HG03520 (cell line): ENCODE data around the gene RPGRIP1.
"Not testable (repeated sequence)": the region's sequence is repeated elsewhere in the genome, so short reads cannot be mapped to it uniquely, and the experiment has no call there.

ENCODE experiments used
- ATAC-seq: cut with Tn5 transposase; IDR thresholded peaks from one replicate; pipeline ENCODE4 v1.9.1; 2021; ENCODE audit warnings: mild to moderate bottlenecking, moderate library complexity; ENCODE audit not compliant: unreplicated experiment

Gene RPGRIP1

DNA sequence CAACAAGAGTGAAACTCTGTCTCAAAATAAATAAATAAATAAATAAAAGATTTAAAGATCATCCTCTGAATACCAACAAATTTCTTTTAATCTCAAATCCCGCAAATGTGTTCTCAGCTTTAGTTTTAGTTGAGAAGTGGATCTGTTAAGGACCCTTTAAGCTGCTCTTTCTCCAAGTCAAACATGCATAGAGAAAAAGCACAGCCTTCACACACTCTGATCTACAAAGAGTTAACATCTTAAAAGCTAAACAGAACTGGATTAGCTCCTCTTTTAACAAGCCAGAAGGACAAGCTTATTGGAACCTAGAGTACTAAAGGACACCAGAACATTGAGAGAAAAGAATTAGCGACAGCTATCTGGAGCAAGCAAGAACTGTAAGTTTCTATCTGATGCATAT is at the start of gene RPGRIP1:
RPGRIP1 (plus strand) TSS at position 301 of the 400 bp plus-strand sequence. CDS start 7,894 bp downstream, outside the sequence.
- ATAC-seq = no peak

DNA sequence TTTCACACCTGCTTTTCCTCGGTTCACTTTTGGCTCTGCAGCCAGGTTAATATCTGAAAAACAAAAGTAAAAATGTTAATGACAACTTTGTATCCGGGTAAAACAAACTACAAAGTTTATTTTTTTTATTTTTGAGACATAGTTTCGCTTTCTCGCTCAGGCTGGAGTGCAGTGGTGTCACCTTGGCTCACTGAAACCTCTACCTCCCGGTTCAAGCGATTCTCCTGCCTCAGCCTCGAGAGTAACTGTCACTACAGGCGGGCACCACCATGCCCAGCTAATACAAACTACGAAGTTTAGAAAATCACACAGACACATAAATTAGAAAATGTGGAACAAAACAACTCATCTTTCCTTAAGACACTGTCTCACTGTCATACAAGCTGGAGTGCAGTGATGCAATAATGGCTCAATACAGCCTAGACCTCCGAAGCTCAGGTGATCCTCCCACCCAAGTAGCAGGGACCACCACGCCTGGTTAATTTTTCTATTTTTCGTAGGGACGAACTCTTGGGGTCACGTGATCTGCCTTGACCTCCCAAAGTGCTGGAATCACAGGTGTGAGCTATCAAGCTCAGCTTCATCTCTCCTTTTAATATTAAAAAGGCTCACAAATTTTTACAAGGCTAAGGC is 48.7 kb upstream of the RPGRIP1 start:
- no peak for ATAC-seq

DNA sequence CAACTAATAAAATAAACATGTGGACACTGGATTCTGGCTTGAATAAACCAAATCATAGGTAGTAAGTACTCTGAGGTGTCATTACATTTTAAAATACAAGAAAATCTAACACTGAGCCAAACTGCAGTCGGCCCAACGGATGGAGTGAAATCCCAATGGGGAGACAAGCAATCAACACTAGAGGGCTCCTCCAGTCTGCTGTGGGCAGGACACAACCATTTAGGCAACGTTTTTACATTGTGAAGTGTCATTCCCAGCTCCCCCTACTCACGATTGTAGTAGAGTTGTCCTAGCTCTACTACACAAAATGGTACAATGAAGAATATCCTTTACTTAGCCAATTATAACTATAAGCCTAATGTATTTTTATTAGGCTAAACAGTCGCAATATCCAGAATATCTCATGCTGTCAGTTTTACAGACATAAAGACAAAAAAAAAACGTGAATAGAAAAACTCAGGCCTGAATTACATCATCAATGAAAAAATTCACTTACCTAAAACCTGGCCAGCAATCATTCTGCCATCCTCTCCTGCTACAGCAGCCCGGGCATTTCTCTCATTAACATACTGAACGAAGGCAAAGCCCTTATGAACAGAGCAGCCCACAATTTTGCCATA is 46.3 kb upstream of the RPGRIP1 start:
- no peak for ATAC-seq

DNA sequence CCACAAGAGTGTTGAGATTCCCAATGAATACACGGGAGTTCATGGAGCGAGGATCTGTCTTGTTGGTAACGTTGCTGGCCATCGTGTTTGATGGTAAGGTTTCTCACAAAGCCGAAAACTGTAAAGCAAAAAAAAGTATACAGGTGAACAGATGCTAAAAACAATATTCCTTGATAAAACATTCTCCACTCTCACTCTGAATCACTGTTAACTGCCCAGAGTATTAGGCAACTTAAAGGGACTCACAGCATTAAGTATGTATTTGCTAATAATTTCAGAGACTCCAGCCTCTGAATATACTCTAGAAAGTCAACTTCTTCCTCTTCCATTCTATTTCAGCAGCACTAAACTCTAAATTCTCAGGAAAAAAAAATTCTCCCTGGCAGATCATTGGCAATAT is 45.8 kb upstream of the RPGRIP1 start:
- no peak for ATAC-seq

DNA sequence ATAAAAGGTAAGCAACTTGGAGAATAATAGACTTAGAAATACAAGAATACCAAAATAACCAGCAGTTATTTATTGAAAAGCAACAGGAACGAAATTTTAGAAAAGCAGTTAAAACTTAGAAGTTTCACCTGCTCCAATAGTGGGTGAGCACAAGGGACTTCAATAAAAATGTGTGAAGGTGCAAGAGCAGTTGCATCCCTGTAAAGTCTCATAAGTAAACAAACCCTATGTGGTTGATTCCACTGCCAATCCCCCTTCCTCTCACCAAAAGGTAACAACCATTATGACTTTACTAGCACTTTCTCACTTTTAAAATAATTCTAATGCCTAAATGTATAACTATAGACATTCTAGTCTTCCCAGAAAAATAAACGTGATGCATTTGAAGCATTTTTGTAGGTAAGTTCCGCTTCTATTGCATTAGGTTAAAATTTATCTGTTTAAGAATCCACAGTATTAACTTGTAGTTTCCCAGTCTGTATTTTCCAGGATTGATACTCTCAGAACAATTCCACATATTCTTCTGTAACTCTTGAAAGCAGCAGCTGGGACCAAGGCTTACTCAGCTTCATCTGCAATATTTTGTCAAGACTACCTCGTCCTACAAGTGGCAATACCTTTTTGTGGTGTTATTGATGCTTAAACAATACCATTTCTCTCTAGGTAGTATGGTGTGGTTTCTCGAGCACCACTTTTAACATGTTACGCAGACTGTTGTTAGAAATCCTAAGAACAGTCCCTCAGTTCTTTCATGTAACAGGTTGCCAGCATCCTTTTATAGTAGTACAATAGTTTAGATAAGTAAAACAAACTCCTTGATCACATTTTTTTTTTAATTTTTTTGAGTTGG is 42.7 kb upstream of the RPGRIP1 start:
- ATAC-seq = no peak

DNA sequence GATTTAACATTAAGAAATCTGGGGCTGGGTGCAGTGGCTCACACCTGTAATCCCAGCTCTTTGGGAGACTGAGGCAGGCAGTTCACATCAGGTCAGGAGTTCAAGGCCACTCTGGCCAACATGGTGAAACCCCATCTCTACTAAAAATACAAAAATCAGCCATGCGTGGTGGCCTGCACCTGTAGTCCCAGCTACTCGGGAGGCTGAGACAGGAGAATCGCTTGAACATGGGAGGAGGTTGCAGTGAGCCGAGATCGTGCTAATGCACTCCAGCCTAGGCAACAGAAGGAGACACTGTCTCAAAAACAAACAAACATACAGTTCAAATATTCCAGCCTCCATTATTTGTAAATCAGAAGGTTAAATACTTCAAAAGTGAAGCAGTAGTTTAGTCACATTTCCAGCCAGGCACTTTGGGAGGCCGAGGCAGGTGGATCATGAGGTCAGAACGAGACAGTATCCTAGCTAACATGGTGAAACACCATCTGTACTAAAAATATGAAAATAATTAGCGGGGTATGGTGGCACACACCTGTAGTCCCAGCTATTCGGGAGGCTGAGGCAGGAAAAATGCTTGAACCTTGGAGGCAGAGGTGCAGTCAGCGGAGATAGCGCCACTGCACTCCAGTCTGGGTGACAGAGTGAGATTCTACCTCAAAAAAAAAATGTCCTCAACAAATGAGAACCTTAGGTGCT is 40.9 kb upstream of the RPGRIP1 start:
- no peak for ATAC-seq

DNA sequence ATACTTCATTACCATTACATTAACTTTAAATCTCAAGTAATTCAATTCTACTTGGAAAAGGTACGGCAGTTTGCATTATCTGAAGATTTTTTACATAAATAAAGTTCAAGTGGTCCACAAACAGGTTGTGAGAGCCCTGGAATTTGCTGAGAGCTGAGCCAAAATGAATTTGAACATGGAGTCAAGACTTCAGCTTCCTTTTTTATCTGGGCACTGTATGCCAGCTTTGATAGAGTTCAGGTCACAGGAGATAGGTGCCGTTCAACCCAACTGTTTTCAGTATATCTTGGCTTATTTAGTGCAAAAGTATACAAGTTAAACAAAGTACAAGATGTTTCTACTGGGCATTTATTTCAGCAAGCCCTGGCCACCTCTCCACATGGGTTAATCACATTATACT is 39.5 kb upstream of the RPGRIP1 start:
- no peak for ATAC-seq

DNA sequence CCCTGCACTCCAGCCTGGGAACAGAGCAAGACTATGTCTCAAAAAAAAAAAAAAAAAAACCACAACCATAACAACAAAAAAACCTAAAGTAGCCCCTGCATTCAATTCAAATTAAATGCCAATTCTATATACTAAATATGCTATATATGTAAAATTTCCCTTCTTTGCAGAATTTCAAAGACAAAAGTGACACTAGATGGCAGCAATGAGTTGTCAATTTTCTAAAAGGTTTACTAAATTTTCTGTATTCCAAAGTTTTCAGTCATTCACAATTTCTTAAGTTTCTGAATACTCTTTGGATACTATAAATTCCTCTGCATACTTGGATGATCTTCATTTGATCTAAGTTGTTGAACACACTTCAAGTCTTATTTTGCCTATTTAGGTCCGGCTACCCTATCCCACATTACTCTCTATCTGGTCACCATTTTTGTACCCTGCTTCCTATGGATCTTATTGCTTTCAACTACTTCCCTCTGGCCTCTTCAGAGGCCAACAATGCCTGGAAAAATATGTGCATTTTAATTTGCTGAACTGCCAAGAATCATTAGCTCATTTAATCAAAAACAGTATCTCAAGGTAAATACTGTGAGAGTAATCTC is 38.6 kb upstream of the RPGRIP1 start:
- ATAC-seq = no peak

DNA sequence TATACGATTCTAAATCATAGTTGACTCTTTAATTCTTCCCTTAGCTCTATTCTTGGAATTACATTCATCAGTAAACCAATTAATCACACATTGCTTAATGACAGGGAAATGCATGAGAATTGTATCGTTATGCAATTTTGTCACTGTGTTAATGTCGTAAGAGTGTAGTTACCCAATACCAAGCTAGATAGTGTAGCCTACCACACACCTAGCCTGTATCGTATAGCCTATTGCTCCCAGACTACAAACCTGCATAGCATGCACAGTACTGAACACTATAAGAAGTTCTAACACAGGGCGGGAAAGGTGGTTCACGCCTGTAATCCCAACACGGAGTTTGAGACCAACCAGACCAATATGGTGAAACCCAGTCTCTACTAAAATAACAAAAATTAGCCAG is 35.3 kb upstream of the RPGRIP1 start:
- no peak for ATAC-seq

DNA sequence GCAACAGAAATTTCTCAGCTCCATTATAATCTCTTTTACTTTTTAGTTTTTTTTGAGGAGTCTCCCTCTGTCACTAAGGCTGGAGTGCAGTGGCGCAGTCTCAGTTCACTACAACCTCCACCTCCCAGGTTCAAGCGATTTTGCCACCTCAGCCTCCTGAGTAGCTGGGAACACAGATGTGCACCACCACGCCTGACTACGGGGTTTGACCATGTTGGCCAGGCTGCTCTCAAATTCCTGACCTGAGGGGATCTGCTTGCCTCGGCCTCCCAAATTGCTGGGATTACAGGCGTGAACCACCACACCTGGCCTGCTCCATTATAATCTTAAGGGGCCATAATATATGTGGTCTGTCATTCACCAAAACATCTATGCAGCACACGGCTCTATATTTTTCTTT is 34.1 kb upstream of the RPGRIP1 start:
- ATAC-seq = no peak

DNA sequence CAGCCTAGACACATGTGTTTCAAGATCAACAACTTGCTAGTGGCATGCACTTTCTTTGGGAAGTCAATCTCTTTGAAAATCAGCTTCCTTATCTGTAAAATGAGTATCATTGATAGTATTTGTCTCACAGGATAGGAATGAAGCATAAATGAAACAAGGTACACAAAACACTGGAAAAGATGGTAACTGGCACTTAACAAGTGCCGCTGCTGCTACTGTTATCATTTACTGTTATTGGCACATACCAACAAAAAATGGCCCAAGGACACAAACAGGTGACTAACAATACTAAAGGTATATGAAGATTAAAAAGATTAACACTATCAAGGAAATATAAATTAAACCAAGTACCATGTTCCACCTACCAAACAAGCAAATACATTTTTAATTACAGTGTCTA is 31.5 kb upstream of the RPGRIP1 start:
- ATAC-seq = no peak

DNA sequence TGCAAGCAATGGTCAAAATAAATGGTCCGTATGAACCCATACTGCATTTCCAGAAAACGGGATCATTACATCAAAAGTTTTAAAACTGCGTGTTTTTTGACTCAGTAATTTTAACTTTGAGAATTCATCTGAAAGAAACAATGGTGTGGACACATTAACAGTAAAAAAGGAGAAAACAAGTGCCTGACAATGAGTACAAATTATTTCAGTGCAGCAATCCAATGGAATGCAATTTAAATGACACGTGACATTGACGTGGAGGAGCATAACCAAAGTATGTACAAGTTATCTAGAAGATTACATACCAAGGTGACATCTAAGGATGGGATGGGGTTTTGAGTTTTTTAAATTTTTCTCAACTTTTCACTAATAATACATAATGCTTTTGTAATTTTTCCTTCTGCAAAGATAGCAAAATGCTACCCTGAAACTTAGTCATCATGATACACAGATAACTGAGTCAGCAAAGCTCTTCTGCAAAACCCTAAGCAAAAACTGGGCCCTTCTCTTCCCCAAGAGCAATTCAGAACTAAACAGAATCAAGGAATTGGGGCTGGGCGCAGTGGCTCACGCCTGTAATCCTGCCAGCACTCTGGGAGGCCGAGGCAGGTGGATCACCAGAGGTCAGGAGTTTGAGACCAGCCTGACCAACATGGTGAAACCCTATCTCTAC is 31.0 kb upstream of the RPGRIP1 start:
- no peak for ATAC-seq

DNA sequence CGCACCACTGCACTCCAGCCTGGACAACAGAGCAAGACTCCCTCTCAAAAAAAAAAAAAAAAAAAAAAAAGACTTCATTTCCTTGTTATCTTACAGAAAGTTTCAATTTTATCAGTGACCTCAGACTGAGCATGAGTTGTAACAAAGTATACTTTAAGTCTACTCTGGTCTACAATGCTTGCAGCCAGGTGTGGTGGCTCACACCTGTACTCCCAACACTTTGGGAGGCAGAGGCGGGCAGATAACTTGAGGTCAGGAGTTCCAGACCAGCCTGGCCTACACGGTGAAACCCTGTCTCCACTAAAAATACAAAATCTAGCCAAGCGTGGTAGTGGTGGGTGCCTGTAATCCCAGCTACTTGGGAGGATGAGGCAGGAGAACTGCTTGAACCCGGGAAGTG is 28.7 kb upstream of the RPGRIP1 start:
- ATAC-seq = no peak

DNA sequence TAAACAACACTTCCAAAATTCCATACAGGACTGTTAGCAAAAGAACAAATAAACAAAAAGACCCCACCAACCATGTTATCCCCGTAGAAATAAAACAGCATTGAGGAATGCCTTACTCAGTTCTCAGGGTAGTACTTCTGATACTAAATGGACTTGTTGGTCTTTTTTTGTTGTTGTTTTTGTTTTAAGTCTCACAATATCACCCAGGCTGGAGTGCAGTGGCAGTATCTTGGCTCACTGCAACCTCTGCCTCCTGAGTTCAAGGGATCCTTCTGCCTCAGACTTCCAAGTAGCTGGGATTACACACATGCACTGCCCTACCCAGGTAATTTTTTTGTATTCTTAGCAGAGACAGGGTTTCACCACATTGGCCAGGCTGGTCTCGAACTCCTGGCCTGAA is 27.7 kb upstream of the RPGRIP1 start:
- no peak for ATAC-seq

DNA sequence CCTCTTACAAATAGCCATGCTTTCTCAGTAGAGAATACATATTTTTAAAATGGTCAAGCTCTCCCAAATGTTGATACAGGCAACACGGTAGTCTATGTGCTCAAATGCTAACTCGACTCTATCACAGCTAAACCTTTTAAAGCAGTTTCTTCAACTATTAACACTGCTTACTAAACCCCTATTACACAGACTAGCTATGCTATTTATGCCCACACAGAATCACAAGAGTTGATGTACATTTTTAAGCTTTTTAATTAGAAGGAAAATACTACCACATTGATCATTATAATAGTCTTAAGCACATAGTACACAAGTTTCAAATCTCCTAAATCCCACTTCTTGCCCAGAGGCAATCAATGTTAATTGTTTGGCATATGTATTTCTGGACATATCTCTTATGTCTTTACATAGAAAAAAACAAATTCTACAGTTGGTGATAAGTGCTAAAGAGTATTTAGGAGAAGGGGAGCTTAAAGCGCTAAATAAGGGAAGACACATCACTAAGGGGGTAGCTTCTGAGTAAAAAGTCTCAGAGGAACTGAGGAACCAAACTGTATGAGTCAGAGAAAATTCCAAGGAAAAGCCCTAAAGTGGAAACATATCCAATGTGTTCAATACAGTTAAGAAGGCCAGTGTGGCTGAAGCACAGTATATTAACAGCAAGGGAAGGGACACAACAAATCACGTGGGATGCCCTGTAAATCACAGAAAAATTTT is 24.3 kb upstream of the RPGRIP1 start:
- no peak for ATAC-seq

DNA sequence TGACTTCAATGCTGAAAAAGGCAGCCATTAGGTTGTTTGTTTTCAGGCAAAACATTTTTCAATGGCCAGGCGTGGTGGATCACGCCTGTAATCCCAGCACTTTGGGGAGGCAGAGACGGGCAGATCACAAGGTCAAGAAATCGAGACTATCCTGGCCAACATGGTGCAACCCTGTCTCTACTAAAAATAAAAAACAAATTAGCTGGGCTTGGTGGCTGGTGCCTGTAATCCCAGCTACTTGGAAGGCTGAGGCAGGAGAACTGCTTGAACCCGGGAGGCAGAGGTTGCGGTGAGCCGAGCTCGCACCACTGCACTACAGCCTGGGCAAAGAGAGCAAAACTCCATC is 23.8 kb upstream of the RPGRIP1 start:
- ATAC-seq = not testable (repeated sequence)

DNA sequence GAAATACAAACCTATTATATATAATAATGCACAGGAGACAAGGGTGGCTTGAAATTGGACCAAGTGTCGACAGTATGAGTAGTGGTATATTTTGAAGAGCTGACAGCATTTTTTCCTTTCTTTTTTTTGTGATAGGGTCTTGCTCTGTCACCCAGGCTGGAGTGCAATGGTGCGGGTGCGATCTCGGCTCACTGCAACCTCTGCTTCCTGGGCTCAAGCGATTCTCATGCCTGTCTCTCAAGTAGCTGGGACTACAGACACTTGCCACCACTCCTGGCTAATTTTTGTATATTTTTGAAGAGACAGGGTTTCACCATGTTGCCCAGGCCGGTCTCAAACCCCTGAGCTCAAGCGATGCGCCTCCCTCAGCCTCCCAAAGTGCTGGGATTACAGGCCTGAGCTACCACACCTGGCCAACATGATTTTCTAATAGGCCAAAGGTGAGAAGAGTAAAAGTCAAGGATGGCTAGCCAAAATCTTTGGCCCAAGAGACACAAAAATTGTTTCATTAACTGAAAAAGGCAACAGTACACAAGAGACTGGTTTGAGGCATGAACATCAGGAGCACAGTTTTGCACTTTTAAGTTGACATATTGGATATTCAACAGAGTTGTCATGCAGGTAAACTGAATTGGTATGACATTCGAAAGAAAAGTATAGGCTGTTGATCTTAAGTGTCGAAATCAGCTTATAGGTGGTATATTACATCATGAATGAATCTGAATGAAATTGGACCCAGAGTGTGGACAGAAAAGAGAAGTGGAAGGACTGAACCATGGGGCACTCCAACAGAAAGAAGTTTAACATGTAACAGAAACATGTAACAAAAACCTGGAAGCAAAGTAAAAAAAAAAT is 23.1 kb upstream of the RPGRIP1 start:
- ATAC-seq = no peak

DNA sequence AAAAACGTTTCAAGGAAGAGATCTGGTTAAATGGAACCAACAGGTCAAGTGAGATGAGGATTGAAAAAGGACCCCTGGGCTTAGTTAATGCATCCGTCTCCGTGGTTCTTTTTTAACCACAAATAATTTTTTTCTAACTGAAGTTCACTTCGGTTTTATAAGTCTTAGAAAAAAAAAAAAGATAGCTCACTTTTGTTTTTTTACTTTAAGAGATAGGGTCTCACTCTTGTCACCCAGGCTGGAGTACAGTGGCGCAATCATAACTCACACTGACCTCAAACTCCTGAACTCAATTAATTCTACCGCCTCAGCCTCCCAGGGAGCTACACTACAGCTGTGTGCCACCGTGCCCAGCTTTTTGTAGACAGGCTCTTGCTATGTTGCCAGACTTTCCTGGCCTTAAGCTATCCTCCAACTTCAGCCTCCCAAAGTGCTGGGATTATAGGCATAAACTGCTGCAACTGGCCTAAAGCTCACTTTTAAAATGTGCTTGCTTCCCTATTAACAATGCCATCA is 22.4 kb upstream of the RPGRIP1 start:
- no peak for ATAC-seq
